ENCODE measurements around the gene SKIL. TPM values are rescaled to one million over a fixed set of nuclear protein-coding genes. Genes with fewer than 3 reads are reported as not detected.

The SKIL gene
- total and polyA plus RNA-seq, 2 donors from 2014 or later, result 5.6 to 68.2 TPM

DNA sequence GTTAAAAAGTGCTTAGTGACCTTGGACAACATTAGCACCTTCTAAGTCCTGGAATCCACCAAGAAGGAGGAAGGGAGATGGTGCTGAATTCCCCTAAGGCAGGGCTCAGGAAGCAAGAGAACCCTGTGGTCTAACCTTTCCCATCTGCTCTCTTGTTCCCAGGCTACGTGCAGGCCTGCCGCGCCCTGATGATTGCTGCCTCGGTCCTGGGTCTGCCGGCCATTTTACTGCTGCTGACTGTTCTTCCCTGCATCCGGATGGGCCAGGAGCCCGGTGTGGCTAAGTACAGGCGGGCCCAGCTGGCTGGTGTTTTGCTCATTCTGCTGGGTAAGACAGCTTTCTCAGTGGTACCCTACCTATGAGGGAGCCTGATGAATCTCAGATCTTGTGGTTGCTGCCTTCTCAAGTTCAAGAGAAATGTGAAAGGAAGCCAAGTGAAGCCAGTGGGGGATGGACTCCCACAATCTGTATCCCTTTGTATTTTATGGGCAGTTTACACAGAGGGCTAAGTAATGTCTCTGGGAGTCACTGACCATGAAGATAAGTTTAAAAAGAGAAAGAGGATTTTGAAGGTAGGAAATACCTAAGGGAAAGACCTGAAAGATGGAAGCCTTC, 65.6 kb downstream of the SKIL start:
- no peaks in the 10 kb centered on the region for H3K27me3 ChIP-seq (ENCODE audit: control insufficient read depth, insufficient read depth, low read length)
- TF ChIP-seq, protein P1, sequence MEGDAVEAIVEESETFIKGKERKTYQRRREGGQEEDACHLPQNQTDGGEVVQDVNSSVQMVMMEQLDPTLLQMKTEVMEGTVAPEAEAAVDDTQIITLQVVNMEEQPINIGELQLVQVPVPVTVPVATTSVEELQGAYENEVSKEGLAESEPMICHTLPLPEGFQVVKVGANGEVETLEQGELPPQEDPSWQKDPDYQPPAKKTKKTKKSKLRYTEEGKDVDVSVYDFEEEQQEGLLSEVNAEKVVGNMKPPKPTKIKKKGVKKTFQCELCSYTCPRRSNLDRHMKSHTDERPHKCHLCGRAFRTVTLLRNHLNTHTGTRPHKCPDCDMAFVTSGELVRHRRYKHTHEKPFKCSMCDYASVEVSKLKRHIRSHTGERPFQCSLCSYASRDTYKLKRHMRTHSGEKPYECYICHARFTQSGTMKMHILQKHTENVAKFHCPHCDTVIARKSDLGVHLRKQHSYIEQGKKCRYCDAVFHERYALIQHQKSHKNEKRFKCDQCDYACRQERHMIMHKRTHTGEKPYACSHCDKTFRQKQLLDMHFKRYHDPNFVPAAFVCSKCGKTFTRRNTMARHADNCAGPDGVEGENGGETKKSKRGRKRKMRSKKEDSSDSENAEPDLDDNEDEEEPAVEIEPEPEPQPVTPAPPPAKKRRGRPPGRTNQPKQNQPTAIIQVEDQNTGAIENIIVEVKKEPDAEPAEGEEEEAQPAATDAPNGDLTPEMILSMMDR (IDR thresholded peaks at IDR 0.05; ENCODE audit: borderline replicate concordance, extremely low read depth, insufficient read depth), result no peak
- intact Hi-C loops (cut with DNase I), result no loop called here
- H3K27ac ChIP-seq (ENCODE audit: low read depth in 2 of 2, low read length in 2 of 2), result no peak overlapping the region
- H3K36me3 ChIP-seq (ENCODE audit: control insufficient read depth in 2 of 3, insufficient read depth in 3 of 3, low read length in 3 of 3), result no peaks in the 10 kb centered on the region
- FAIRE-seq, result no peak
- H3K4me1 ChIP-seq (ENCODE audit: control insufficient read depth in 2 of 3, insufficient read depth in 2 of 3, low read depth in 1 of 3, low read length in 3 of 3), result peaks cover 0 to 7% (median 5%) of the 10 kb centered on the region in 3 donors
- no peak overlapping the region for H3K9ac ChIP-seq (ENCODE audit: low read length in 3 of 3)
- H3K9me3 ChIP-seq (ENCODE audit: control insufficient read depth in 2 of 3, insufficient read depth in 1 of 3, low read length in 3 of 3), result no peaks in the 10 kb centered on the region
- peak in 1 of 5 donors; percentile 27 for DNase-seq
- no peak overlapping the region for H3K4me3 ChIP-seq (ENCODE audit: low read length in 3 of 3)

DNA sequence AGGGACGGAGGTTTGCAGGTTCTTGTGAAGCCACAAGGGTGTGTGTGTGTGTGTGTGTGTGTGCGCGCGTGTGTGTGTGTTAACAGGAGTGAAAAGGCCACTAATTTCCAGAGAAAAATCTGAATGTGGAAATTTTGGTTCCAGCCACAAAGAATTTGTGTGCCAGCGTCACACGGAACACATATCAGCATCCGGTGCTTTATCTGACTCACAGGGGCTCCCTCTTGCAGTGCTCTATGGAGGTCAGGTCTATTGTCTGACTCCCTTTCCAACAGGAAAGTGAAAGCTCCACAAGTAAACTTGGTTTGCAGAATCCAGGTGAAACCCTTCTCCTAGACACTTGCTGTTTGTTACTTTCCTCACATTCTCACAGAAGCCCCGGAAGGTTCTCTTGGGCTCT, 67.4 kb downstream of the SKIL start:
- intact Hi-C loops (cut with DNase I), result no loop called here
- FAIRE-seq, result no peak
- TF ChIP-seq, protein P1 (IDR thresholded peaks at IDR 0.05; ENCODE audit: borderline replicate concordance, extremely low read depth, insufficient read depth), result no peak
- no peaks in the 10 kb centered on the region for H3K9me3 ChIP-seq (ENCODE audit: control insufficient read depth in 2 of 3, insufficient read depth in 1 of 3, low read length in 3 of 3)
- no peak overlapping the region for H3K4me3 ChIP-seq (ENCODE audit: low read length in 3 of 3)
- H3K4me1 ChIP-seq (ENCODE audit: control insufficient read depth in 2 of 3, insufficient read depth in 2 of 3, low read depth in 1 of 3, low read length in 3 of 3), result no peaks in the 10 kb centered on the region
- no peak overlapping the region for H3K27ac ChIP-seq (ENCODE audit: low read depth in 2 of 2, low read length in 2 of 2)
- DNase-seq, result no peak
- H3K9ac ChIP-seq (ENCODE audit: low read length in 3 of 3), result no peak overlapping the region
- no peaks in the 10 kb centered on the region for H3K36me3 ChIP-seq (ENCODE audit: control insufficient read depth in 2 of 3, insufficient read depth in 3 of 3, low read length in 3 of 3)
- no peaks in the 10 kb centered on the region for H3K27me3 ChIP-seq (ENCODE audit: control insufficient read depth, insufficient read depth, low read length)

DNA sequence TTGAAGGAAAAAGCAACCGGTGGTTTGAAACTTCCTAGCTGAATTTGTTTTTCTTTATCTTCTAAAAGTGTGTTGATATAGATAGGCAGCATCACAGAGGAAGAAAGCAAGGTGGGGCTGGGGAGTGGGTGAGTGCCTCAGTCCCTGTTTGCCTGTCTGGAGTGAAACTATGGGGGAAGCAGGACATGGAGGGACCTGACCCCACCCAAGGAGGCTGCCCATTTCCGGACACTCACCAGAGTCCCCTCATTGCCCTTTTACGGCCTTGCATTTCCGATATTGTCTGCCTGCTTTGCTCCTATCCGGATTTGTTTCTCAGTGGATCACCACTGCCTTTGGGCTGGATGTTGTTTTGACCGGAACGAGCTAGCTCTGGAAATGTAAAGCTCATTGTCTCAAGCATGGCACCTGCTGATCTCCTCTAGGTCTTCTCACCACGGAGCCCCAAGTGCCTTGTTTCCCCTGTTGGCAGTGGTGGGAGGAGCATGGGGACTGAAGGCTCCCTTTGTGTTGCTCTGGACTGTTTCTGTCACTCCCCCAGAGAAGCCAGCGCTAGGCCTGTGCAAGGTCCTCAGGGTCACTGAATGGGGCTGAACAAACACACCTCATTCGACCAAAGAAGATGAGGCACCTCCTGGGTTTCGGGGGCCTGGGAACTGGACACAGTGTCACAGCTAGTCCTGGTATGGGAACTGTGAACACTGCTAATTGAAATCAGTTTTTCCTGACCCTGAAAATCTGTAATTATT, 68.2 kb downstream of the SKIL start:
- Histone ChIP-seq H3K27me3 (ENCODE audit: control insufficient read depth, insufficient read depth, low read length) (no peaks in the 10 kb centered on the region), H3K4me1 (ENCODE audit: control insufficient read depth in 2 of 3, insufficient read depth in 2 of 3, low read depth in 1 of 3, low read length in 3 of 3) (no peaks in the 10 kb centered on the region), H3K4me3 (ENCODE audit: low read length in 3 of 3) (no peak overlapping the region), H3K27ac (ENCODE audit: low read depth in 2 of 2, low read length in 2 of 2) (no peak overlapping the region), H3K36me3 (ENCODE audit: control insufficient read depth in 2 of 3, insufficient read depth in 3 of 3, low read length in 3 of 3) (no peaks in the 10 kb centered on the region), H3K9ac (ENCODE audit: low read length in 3 of 3) (no peak overlapping the region), H3K9me3 (ENCODE audit: control insufficient read depth in 2 of 3, insufficient read depth in 1 of 3, low read length in 3 of 3) (no peaks in the 10 kb centered on the region)
- intact Hi-C loops (cut with DNase I), result no loop called here
- no peak for FAIRE-seq
- DNase-seq, result peak in 1 of 5 donors; percentile 21
- TF ChIP-seq, protein P1 (IDR thresholded peaks at IDR 0.05; ENCODE audit: borderline replicate concordance, extremely low read depth, insufficient read depth), result no peak
